GM23338 (cell line): ENCODE measurements around the gene CUX1. TPM values are rescaled to one million over a fixed set of nuclear protein-coding genes. Genes with fewer than 3 reads are reported as not detected.

Experiments used
- ATAC-seq: fragments of 200-7000 bp; cut with Tn5 transposase; 3 replicates; pipeline ENCODE4 v1.9.1; 2020
- DNase-seq: peaks from one replicate; pipeline ENCODE4 v3.0.0-alpha.2; 2015; ENCODE audit warnings: low spot score
- H2AFZ ChIP-seq: fragments of 200-600 bp; sonication (generic); 2 replicates; pipeline ENCODE4 v1.8.0; 2016; ENCODE audit warnings: antibody characterized with exemption, mild to moderate bottlenecking, moderate library complexity
- H3F3A ChIP-seq: fragments of 200-600 bp; sonication (generic); replicated peaks from 2 replicates; pipeline ENCODE4 v1.8.0; 2017; ENCODE audit warnings: antibody characterized with exemption, mixed run types, low read depth
- H3K27ac ChIP-seq: fragments of 200-600 bp; sonication (generic); 2 replicates; pipeline ENCODE4 v1.6.1; 2016; ENCODE audit warnings: low read depth
- H3K27me3 ChIP-seq: fragments of 200-600 bp; sonication (generic); 2 replicates; pipeline ENCODE4 v1.8.0; 2016; ENCODE audit warnings: mild to moderate bottlenecking, mixed run types, moderate library complexity; ENCODE audit not compliant: insufficient read depth
- H3K36me3 ChIP-seq: fragments of 200-600 bp; sonication (generic); 2 replicates; pipeline ENCODE4 v1.8.0; 2016; ENCODE audit warnings: mild to moderate bottlenecking; ENCODE audit not compliant: insufficient read depth
- H3K4me1 ChIP-seq: fragments of 200-600 bp; sonication (generic); 2 replicates; pipeline ENCODE4 v1.8.0; 2016; ENCODE audit warnings: mild to moderate bottlenecking, moderate library complexity; ENCODE audit not compliant: insufficient read depth
- H3K4me2 ChIP-seq: fragments of 200-600 bp; sonication (generic); 2 replicates; pipeline ENCODE4 v1.7.1; 2017; ENCODE audit warnings: mixed run types
- H3K4me3 ChIP-seq: fragments of 200-600 bp; sonication (generic); 2 replicates; pipeline ENCODE4 v1.6.1; 2016; ENCODE audit warnings: mixed run types
- H3K79me2 ChIP-seq: fragments of 200-600 bp; sonication (generic); replicated peaks from 2 replicates; pipeline ENCODE4 v1.8.0; 2017; ENCODE audit warnings: mild to moderate bottlenecking; ENCODE audit not compliant: insufficient read depth
- H3K9me2 ChIP-seq: fragments of 200-600 bp; sonication (generic); 2 replicates; pipeline ENCODE4 v1.8.0; 2017; ENCODE audit not compliant: insufficient read depth
- H4K20me1 ChIP-seq: fragments of 200-600 bp; sonication (generic); replicated peaks from 2 replicates; pipeline ENCODE4 v1.8.0; 2017; ENCODE audit warnings: mild to moderate bottlenecking; ENCODE audit not compliant: insufficient read depth
- H3K27ac Mint-ChIP-seq: 2 replicates; pipeline ENCODE4 v1.8.0; 2020; ENCODE audit warnings: inconsistent platforms, mild to moderate bottlenecking, moderate library complexity, mixed read lengths
- H3K27me3 Mint-ChIP-seq: 3 replicates; pipeline ENCODE4 v1.8.0; 2022; ENCODE audit warnings: low read depth, mild to moderate bottlenecking, moderate library complexity, mixed read lengths, inconsistent platforms; ENCODE audit not compliant: insufficient read depth, poor library complexity
- H3K36me3 Mint-ChIP-seq: 3 replicates; pipeline ENCODE4 v1.8.0; 2021; ENCODE audit warnings: low read depth, mild to moderate bottlenecking, inconsistent platforms, moderate library complexity, mixed read lengths
- H3K4me1 Mint-ChIP-seq: 3 replicates; pipeline ENCODE4 v1.8.0; 2020; ENCODE audit warnings: mild to moderate bottlenecking, inconsistent platforms, mixed read lengths
- H3K4me3 Mint-ChIP-seq: 3 replicates; pipeline ENCODE4 v1.8.0; 2021; ENCODE audit warnings: moderate library complexity, mild to moderate bottlenecking, inconsistent platforms, mixed read lengths
- H3K9me3 Mint-ChIP-seq: 3 replicates; pipeline ENCODE4 v1.8.0; 2020; ENCODE audit warnings: moderate library complexity, mild to moderate bottlenecking, inconsistent platforms, mixed read lengths
- CREB1 ChIP-seq: fragments of 250-450 bp; sonication (Bioruptor Pico); IDR thresholded peaks from 2 replicates; pipeline ENCODE4 v1.5.0; 2020; ENCODE audit warnings: low read depth, mild to moderate bottlenecking, moderate library complexity
- ETS1 ChIP-seq: IDR thresholded peaks from 2 replicates; pipeline ENCODE4 v1.6.1; 2016; ENCODE audit warnings: antibody characterized with exemption
- EZH2 ChIP-seq: fragments of 200-600 bp; sonication (generic); IDR thresholded peaks from one replicate; pipeline ENCODE4 v1.8.0; 2017; ENCODE audit warnings: antibody characterized with exemption, mild to moderate bottlenecking, low read depth; ENCODE audit not compliant: unreplicated experiment
- JUNB ChIP-seq: IDR thresholded peaks from one replicate; pipeline ENCODE4 v1.6.1; 2016; ENCODE audit warnings: antibody characterized with exemption; ENCODE audit not compliant: unreplicated experiment
- NANOG ChIP-seq: IDR thresholded peaks from 2 replicates; pipeline ENCODE4 v1.6.1; 2016; ENCODE audit warnings: antibody characterized with exemption, borderline replicate concordance
- POLR2AphosphoS5 ChIP-seq: IDR thresholded peaks from 2 replicates; pipeline ENCODE4 v1.6.1; 2016; ENCODE audit warnings: antibody characterized with exemption, low read depth
- REST ChIP-seq: IDR thresholded peaks from one replicate; pipeline ENCODE4 v1.6.1; 2018; ENCODE audit warnings: antibody characterized with exemption; ENCODE audit not compliant: unreplicated experiment
- polyA plus RNA-seq: library from polyadenylated mRNA; unstranded; fragments of >200 nt; fragmentation: Nextera tagmentation; extraction: Ambion mirVana; gene quantifications from 2 replicates; pipeline ENCODE4 v1.2.1, GENCODE V29; 2016
- total RNA-seq: library from RNA; depleted of rRNA; stranded (reverse); fragments of >200 nt; shearing (Covaris generic); gene quantifications from 2 replicates; pipeline ENCODE4 v1.2.3, GENCODE V29; 2014

CUX1 gene
- total and polyA plus RNA-seq, 2 experiments from 2014 or later, result 49.9 to 64.0 TPM

- H3K4me3 ChIP-seq, result no peak overlapping the region
- Mint-ChIP-seq H3K4me3 (no peak overlapping the region), H3K36me3 (peaks cover 23% of the 10 kb centered on the region), H3K27ac (no peak overlapping the region), H3K9me3 (no peaks in the 10 kb centered on the region; the same call in 2 of the 3 replicates), H3K27me3 (peaks cover 8% of the 10 kb centered on the region), H3K4me1 (no peaks in the 10 kb centered on the region)
- no peaks in the 10 kb centered on the region for H3K4me1 ChIP-seq
- ATAC-seq, result no peak
- no peak for TF ChIP-seq ETS1
- TF ChIP-seq JUNB, result no peak
- no peak for TF ChIP-seq NANOG
- TF ChIP-seq POLR2AphosphoS5, result no peak
- TF ChIP-seq EZH2, result no peak
- no peak for TF ChIP-seq CREB1
- DNase-seq, result no peak
- H3K36me3 ChIP-seq, result peaks cover 4% of the 10 kb centered on the region; the same call in 1 of the 2 replicates
- no peaks in the 10 kb centered on the region for H3K27me3 ChIP-seq
- H3K9me2 ChIP-seq, result no peaks in the 10 kb centered on the region
- H3F3A ChIP-seq, result no peaks in the 10 kb centered on the region
- H3K27ac ChIP-seq, result no peak overlapping the region
- peaks cover 3% of the 10 kb centered on the region; the same call in 1 of the 2 replicates for H4K20me1 ChIP-seq
- no peaks in the 10 kb centered on the region for H3K79me2 ChIP-seq
- H2AFZ ChIP-seq, result no peak overlapping the region
- H3K4me2 ChIP-seq, result no peak overlapping the region
Measured at GRCh38 chr7:102178410-102178809, 361.0 kb downstream of the CUX1 start.

GRCh38 chr7:102180727-102181126 lies 363.3 kb downstream of the CUX1 start:
- Histone ChIP-seq H3K4me3 (no peak overlapping the region), H3F3A (no peaks in the 10 kb centered on the region), H4K20me1 (peaks cover 3% of the 10 kb centered on the region; the same call in 1 of the 2 replicates), H3K27me3 (no peaks in the 10 kb centered on the region), H2AFZ (no peak overlapping the region), H3K4me2 (no peak overlapping the region), H3K4me1 (no peaks in the 10 kb centered on the region), H3K79me2 (no peaks in the 10 kb centered on the region), H3K9me2 (no peaks in the 10 kb centered on the region), H3K27ac (no peak overlapping the region), H3K36me3 (peaks cover 4% of the 10 kb centered on the region; the same call in 1 of the 2 replicates)
- ATAC-seq, result no peak
- DNase-seq, result no peak
- no peak overlapping the region for H3K4me3 Mint-ChIP-seq
- H3K9me3 Mint-ChIP-seq, result no peaks in the 10 kb centered on the region
- TF ChIP-seq NANOG, result no peak
- TF ChIP-seq JUNB, result no peak
- no peaks in the 10 kb centered on the region for H3K4me1 Mint-ChIP-seq
- peaks cover 10% of the 10 kb centered on the region for H3K27me3 Mint-ChIP-seq
- H3K36me3 Mint-ChIP-seq, result peaks cover 31% of the 10 kb centered on the region
- no peak overlapping the region for H3K27ac Mint-ChIP-seq

GRCh38 chr7:102181517-102181916 lies 364.1 kb downstream of the CUX1 start:
- no peak for TF ChIP-seq CREB1
- no peak for TF ChIP-seq NANOG
- TF ChIP-seq REST, result no peak
- no peak overlapping the region for H3K27ac Mint-ChIP-seq
- H2AFZ ChIP-seq, result no peak overlapping the region
- H3F3A ChIP-seq, result no peaks in the 10 kb centered on the region
- H3K9me3 Mint-ChIP-seq, result no peaks in the 10 kb centered on the region
- no peak overlapping the region for H3K4me3 Mint-ChIP-seq
- H3K4me2 ChIP-seq, result no peak overlapping the region
- H3K9me2 ChIP-seq, result no peaks in the 10 kb centered on the region
- peaks cover 10% of the 10 kb centered on the region for H3K27me3 Mint-ChIP-seq
- DNase-seq, result no peak
- ATAC-seq, result no peak
- peaks cover 35% of the 10 kb centered on the region for H3K36me3 Mint-ChIP-seq
- H3K4me1 Mint-ChIP-seq, result no peaks in the 10 kb centered on the region
- H3K4me3 ChIP-seq, result no peak overlapping the region
- no peaks in the 10 kb centered on the region for H3K4me1 ChIP-seq
- H4K20me1 ChIP-seq, result peaks cover 3% of the 10 kb centered on the region; the same call in 1 of the 2 replicates
- H3K27me3 ChIP-seq, result no peaks in the 10 kb centered on the region
- H3K79me2 ChIP-seq, result no peaks in the 10 kb centered on the region
- H3K27ac ChIP-seq, result no peak overlapping the region
- peaks cover 5% of the 10 kb centered on the region; the same call in 1 of the 2 replicates for H3K36me3 ChIP-seq
